Bone marrow (tissue), 2 donors: ENCODE results near the gene PDPK1.
"Not testable (repeated sequence)": the region's sequence is repeated elsewhere in the genome, so short reads cannot be mapped to it uniquely, and the experiment has no call there.

ENCODE experiments used
- DNase-seq, 2 donors: peaks; one replicate each; lab custom pipeline; 2025; lab: John Stamatoyannopoulos, UW

PDPK1 gene

GRCh38 chr16:2611877-2612276 is 74.1 kb downstream of the PDPK1 start:
- DNase-seq: not testable (repeated sequence)

GRCh38 chr16:2613251-2613650 is 75.4 kb downstream of the PDPK1 start:
- DNase-seq: not testable (repeated sequence)

GRCh38 chr16:2614761-2615191 is 77.0 kb downstream of the PDPK1 start:
- no peak for DNase-seq

GRCh38 chr16:2618964-2619363 is 81.1 kb downstream of the PDPK1 start:
- DNase-seq: not testable (repeated sequence)

GRCh38 chr16:2619628-2620027 is 81.8 kb downstream of the PDPK1 start:
- not testable (repeated sequence) for DNase-seq

- DNase-seq: not testable (repeated sequence)
Measured at GRCh38 chr16:2620870-2621269, 83.0 kb downstream of the PDPK1 start.

GRCh38 chr16:2621395-2621794 is 83.6 kb downstream of the PDPK1 start:
- DNase-seq: not testable (repeated sequence)

GRCh38 chr16:2627075-2627474 is 89.3 kb downstream of the PDPK1 start:
- DNase-seq: not testable (repeated sequence)

- DNase-seq: not testable (repeated sequence)
Measured at GRCh38 chr16:2631203-2631602, 93.4 kb downstream of the PDPK1 start.

GRCh38 chr16:2632291-2632690 is 94.5 kb downstream of the PDPK1 start:
- DNase-seq: not testable (repeated sequence)

- not testable (repeated sequence) for DNase-seq
Measured at GRCh38 chr16:2639071-2639721, 101.4 kb downstream of the PDPK1 start.

GRCh38 chr16:2639722-2640072 is 101.9 kb downstream of the PDPK1 start:
- DNase-seq: not testable (repeated sequence)

- DNase-seq: not testable (repeated sequence)
Measured at GRCh38 chr16:2642561-2642960, 104.7 kb downstream of the PDPK1 start.

- not testable (repeated sequence) for DNase-seq
Measured at GRCh38 chr16:2644754-2645453, 107.1 kb downstream of the PDPK1 start.

- DNase-seq: not testable (repeated sequence)
Measured at GRCh38 chr16:2651268-2651871, 113.5 kb downstream of the PDPK1 start.
